ELR (cell line): ENCODE data around the gene CTSK.
"Not testable (repeated sequence)": the region's sequence is repeated elsewhere in the genome, so short reads cannot be mapped to it uniquely, and the experiment has no call there.

Experiments
- DNase-seq: peaks from one replicate; pipeline ENCODE4 v3.0.0-alpha.2; 2015; ENCODE audit warnings: low read depth

The CTSK gene

GRCh38 chr1:150808121-150808520 lies at the start of gene CTSK:
Gene CTSK, minus strand, starts transcription at chr1:150808260. Its CDS starts 1,455 bp downstream, at chr1:150806805.
- DNase-seq: peak; percentile 25

GRCh38 chr1:150852734-150853133 lies 44.7 kb upstream of the CTSK start:
- not testable (repeated sequence) for DNase-seq

GRCh38 chr1:150850801-150851362 lies 42.8 kb upstream of the CTSK start:
- not testable (repeated sequence) for DNase-seq

GRCh38 chr1:150846473-150847146 lies 38.5 kb upstream of the CTSK start:
- no peak for DNase-seq

- no peak for DNase-seq
These were observed 35.4 kb upstream of the CTSK start for GRCh38 chr1:150843474-150843873.

GRCh38 chr1:150842964-150843363 lies 34.9 kb upstream of the CTSK start:
- DNase-seq: no peak

GRCh38 chr1:150842343-150842742 lies 34.3 kb upstream of the CTSK start:
- DNase-seq: no peak

GRCh38 chr1:150841626-150842025 lies 33.6 kb upstream of the CTSK start:
- DNase-seq: no peak

GRCh38 chr1:150840850-150841249 lies 32.8 kb upstream of the CTSK start:
- not testable (repeated sequence) for DNase-seq

GRCh38 chr1:150836129-150836773 lies 28.2 kb upstream of the CTSK start:
- DNase-seq: no peak

GRCh38 chr1:150833961-150834360 lies 25.9 kb upstream of the CTSK start:
- not testable (repeated sequence) for DNase-seq

GRCh38 chr1:150832597-150832996 lies 24.5 kb upstream of the CTSK start:
- DNase-seq: no peak

- DNase-seq: peak; percentile 26
These were observed 21.7 kb upstream of the CTSK start for GRCh38 chr1:150829751-150830150.

- DNase-seq: no peak
These were observed 18.2 kb upstream of the CTSK start for GRCh38 chr1:150826299-150826698.

GRCh38 chr1:150820730-150821512 lies 12.9 kb upstream of the CTSK start:
- peak; percentile 71 for DNase-seq

GRCh38 chr1:150815871-150816270 lies 7.8 kb upstream of the CTSK start:
- DNase-seq: no peak

- peak; percentile 77 for DNase-seq
These were observed 5.1 kb upstream of the CTSK start for GRCh38 chr1:150813028-150813707.

- no peak for DNase-seq
These were observed 3.0 kb upstream of the CTSK start for GRCh38 chr1:150810958-150811659.

GRCh38 chr1:150809651-150810050 lies 1.6 kb upstream of the CTSK start:
- DNase-seq: peak; percentile 83

- DNase-seq: peak; percentile 21
These were observed 786 bp upstream of the CTSK start for GRCh38 chr1:150808846-150809245.
